Skeletal muscle tissue (tissue), 4 donors: Measurements from ENCODE around the gene RAB7A. TPM values are rescaled to one million over a fixed set of nuclear protein-coding genes. Genes with fewer than 3 reads are reported as not detected.
A peak's percentile ranks its signal among the peaks of the same experiment; 100 is the strongest.
"Not testable (repeated sequence)": the region's sequence is repeated elsewhere in the genome, so short reads cannot be mapped to it uniquely, and the experiment has no call there.

Experiments
- H3K27ac ChIP-seq: one replicate; pipeline ENCODE4 v1.7.0; 2013; ENCODE audit warnings: mild to moderate bottlenecking, low read depth, low read length, inconsistent platforms
- H3K27me3 ChIP-seq, 3 donors: one replicate each; pipeline ENCODE4 v1.7.0; 2013; ENCODE audit warnings: low read length in 3 of 3; ENCODE audit not compliant: control insufficient read depth in 3 of 3, insufficient read depth in 3 of 3
- H3K36me3 ChIP-seq, 3 donors: one replicate each; pipeline ENCODE4 v1.7.0; 2013; ENCODE audit warnings: low read length in 3 of 3; ENCODE audit not compliant: control insufficient read depth in 3 of 3, insufficient read depth in 3 of 3
- H3K4me1 ChIP-seq, 3 donors: one replicate each; pipeline ENCODE4 v1.7.0; 2013; ENCODE audit warnings: low read length in 3 of 3, mild to moderate bottlenecking in 3 of 3; ENCODE audit not compliant: control insufficient read depth in 3 of 3, insufficient read depth in 3 of 3
- H3K4me3 ChIP-seq, 3 donors: one replicate each; pipeline ENCODE4 v1.7.0; 2013; ENCODE audit warnings: low read length in 3 of 3
- H3K9ac ChIP-seq, 3 donors: one replicate each; pipeline ENCODE4 v1.7.0; 2013; ENCODE audit warnings: low read length in 3 of 3, mild to moderate bottlenecking in 3 of 3, moderate library complexity in 2 of 3, low read depth in 1 of 3
- H3K9me3 ChIP-seq, 3 donors: one replicate each; pipeline ENCODE4 v1.7.0; 2013; ENCODE audit warnings: low read length in 3 of 3; ENCODE audit not compliant: control insufficient read depth in 3 of 3
- total RNA-seq: library from RNA; depleted of rRNA; stranded (reverse); fragments of >200 nt; gene quantifications from one replicate; pipeline ENCODE4 v1.2.3, GENCODE V29; 2014
- donor health status: Osteomylitis.

The RAB7A gene
- total RNA-seq, 1 donor from 2014 or later, result 37.1 TPM

GRCh38 chr3:128824132-128824850 lies 98.3 kb downstream of the RAB7A start:
- Histone ChIP-seq H3K4me3 (peak overlapping the region in 2 of 3 donors; percentile 1 to 45), H3K27me3 (no peaks in the 10 kb centered on the region), H3K36me3 (no peaks in the 10 kb centered on the region), H3K9ac (peak overlapping the region; percentile 15 to 80 (median 72)), H3K4me1 (peaks cover 28 to 41% (median 32%) of the 10 kb centered on the region in 3 donors), H3K27ac (peak overlapping the region; percentile 9), H3K9me3 (no peaks in the 10 kb centered on the region)

GRCh38 chr3:128825117-128825725 lies 99.2 kb downstream of the RAB7A start:
- H3K4me1 ChIP-seq, result peaks cover 25 to 37% (median 28%) of the 10 kb centered on the region in 3 donors
- no peak overlapping the region for H3K4me3 ChIP-seq
- no peaks in the 10 kb centered on the region for H3K36me3 ChIP-seq
- no peaks in the 10 kb centered on the region for H3K9me3 ChIP-seq
- peak overlapping the region; percentile 36 for H3K27ac ChIP-seq
- H3K9ac ChIP-seq, result peak overlapping the region in 2 of 3 donors; percentile 21 to 72
- no peaks in the 10 kb centered on the region for H3K27me3 ChIP-seq

- H3K4me1 ChIP-seq, result peaks cover 10 to 18% (median 14%) of the 10 kb centered on the region in 3 donors
- H3K36me3 ChIP-seq, H3K27me3 ChIP-seq, H3K27ac ChIP-seq, H3K9ac ChIP-seq, H3K9me3 ChIP-seq, H3K4me3 ChIP-seq: not testable (repeated sequence)
Observed at GRCh38 chr3:128829087-128829486, 103.1 kb downstream of the RAB7A start.

- H3K36me3 ChIP-seq, H3K4me3 ChIP-seq, H3K4me1 ChIP-seq, H3K9ac ChIP-seq, H3K27ac ChIP-seq, H3K9me3 ChIP-seq, H3K27me3 ChIP-seq: not testable (repeated sequence)
Observed at GRCh38 chr3:128829925-128830625, 104.1 kb downstream of the RAB7A start.

GRCh38 chr3:128830762-128831161 lies 104.8 kb downstream of the RAB7A start:
- H3K9me3 ChIP-seq, H3K9ac ChIP-seq, H3K27me3 ChIP-seq, H3K4me1 ChIP-seq, H3K36me3 ChIP-seq, H3K27ac ChIP-seq, H3K4me3 ChIP-seq: not testable (repeated sequence)

- H3K36me3 ChIP-seq, H3K27me3 ChIP-seq, H3K4me1 ChIP-seq, H3K27ac ChIP-seq, H3K9ac ChIP-seq, H3K4me3 ChIP-seq, H3K9me3 ChIP-seq: not testable (repeated sequence)
Observed at GRCh38 chr3:128832979-128833378, 107.0 kb downstream of the RAB7A start.

GRCh38 chr3:128835096-128835495 lies 109.1 kb downstream of the RAB7A start:
- no peaks in the 10 kb centered on the region for H3K9me3 ChIP-seq
- no peaks in the 10 kb centered on the region for H3K4me1 ChIP-seq
- H3K9ac ChIP-seq, result no peak overlapping the region
- no peak overlapping the region for H3K4me3 ChIP-seq
- no peaks in the 10 kb centered on the region for H3K27me3 ChIP-seq
- H3K27ac ChIP-seq, result no peak overlapping the region
- H3K36me3 ChIP-seq, result no peaks in the 10 kb centered on the region

GRCh38 chr3:128841926-128842920 lies 116.2 kb downstream of the RAB7A start:
- peaks cover 6 to 11% (median 11%) of the 10 kb centered on the region in 3 donors for H3K4me1 ChIP-seq
- no peaks in the 10 kb centered on the region for H3K36me3 ChIP-seq
- H3K4me3 ChIP-seq, result no peak overlapping the region
- H3K9ac ChIP-seq, result no peak overlapping the region
- H3K27me3 ChIP-seq, result no peaks in the 10 kb centered on the region
- no peaks in the 10 kb centered on the region for H3K9me3 ChIP-seq
- H3K27ac ChIP-seq, result no peak overlapping the region

GRCh38 chr3:128844502-128844901 lies 118.5 kb downstream of the RAB7A start:
- no peak overlapping the region for H3K4me3 ChIP-seq
- peaks cover 6 to 15% (median 11%) of the 10 kb centered on the region in 3 donors for H3K4me1 ChIP-seq
- H3K27ac ChIP-seq, result no peak overlapping the region
- H3K9me3 ChIP-seq, result no peaks in the 10 kb centered on the region
- no peaks in the 10 kb centered on the region for H3K27me3 ChIP-seq
- H3K36me3 ChIP-seq, result no peaks in the 10 kb centered on the region
- no peak overlapping the region for H3K9ac ChIP-seq
